Activated naive CD8-positive, alpha-beta T cell treated with anti-CD3 and anti-CD28 coated beads for 36 hours (primary cell): ENCODE data around the gene DGKQ. TPM values are rescaled to one million over a fixed set of nuclear protein-coding genes. Genes with fewer than 3 reads are reported as not detected.
"Not testable (repeated sequence)": the region's sequence is repeated elsewhere in the genome, so short reads cannot be mapped to it uniquely, and the experiment has no call there.

Source experiments
- DNase-seq: peaks from one replicate; pipeline ENCODE4 v3.0.0; 2021
- H3K27ac Mint-ChIP-seq: one replicate; pipeline ENCODE4 v1.8.0; 2022; ENCODE audit warnings: mild to moderate bottlenecking, moderate library complexity, mixed read lengths
- H3K27me3 Mint-ChIP-seq: one replicate; pipeline ENCODE4 v1.8.0; 2022; ENCODE audit warnings: mild to moderate bottlenecking, mixed read lengths
- H3K36me3 Mint-ChIP-seq: one replicate; pipeline ENCODE4 v1.8.0; 2021; ENCODE audit warnings: mild to moderate bottlenecking, mixed read lengths
- H3K4me1 Mint-ChIP-seq: one replicate; pipeline ENCODE4 v1.8.0; 2021; ENCODE audit warnings: mixed read lengths
- H3K4me3 Mint-ChIP-seq: one replicate; pipeline ENCODE4 v1.8.0; 2022; ENCODE audit warnings: mild to moderate bottlenecking, moderate library complexity, mixed read lengths
- H3K9me3 Mint-ChIP-seq: one replicate; pipeline ENCODE4 v1.8.0; 2022; ENCODE audit warnings: mixed read lengths
- total RNA-seq, 2 experiments: library from RNA; stranded (reverse); gene quantifications; one replicate each; pipeline ENCODE4 v1.2.3, GENCODE V29; 2021

Gene DGKQ
- total RNA-seq, 2 experiments from 2014 or later, result 12.5 to 14.0 TPM

GRCh38 chr4:946517-947471, 26.6 kb downstream of the DGKQ start:
- Mint-ChIP-seq H3K27ac (no peak overlapping the region), H3K9me3 (no peaks in the 10 kb centered on the region), H3K27me3 (no peaks in the 10 kb centered on the region), H3K4me1 (no peaks in the 10 kb centered on the region), H3K4me3 (no peak overlapping the region), H3K36me3 (no peaks in the 10 kb centered on the region)
- DNase-seq, result no peak

- H3K27ac Mint-ChIP-seq, result no peak overlapping the region
- H3K4me3 Mint-ChIP-seq, result no peak overlapping the region
These were observed 27.3 kb downstream of the DGKQ start for GRCh38 chr4:946103-946450.

GRCh38 chr4:945274-946102, 27.9 kb downstream of the DGKQ start:
- Mint-ChIP-seq H3K4me3 (no peak overlapping the region), H3K36me3 (no peaks in the 10 kb centered on the region), H3K9me3 (no peaks in the 10 kb centered on the region), H3K27ac (no peak overlapping the region), H3K4me1 (peaks cover 1% of the 10 kb centered on the region), H3K27me3 (no peaks in the 10 kb centered on the region)
- DNase-seq, result no peak

More at GRCh38 chr4:946103-946450, 27.3 kb downstream of the DGKQ start:
- H3K4me1 Mint-ChIP-seq, result no peaks in the 10 kb centered on the region
- DNase-seq, result no peak
- H3K9me3 Mint-ChIP-seq, result no peaks in the 10 kb centered on the region
- no peaks in the 10 kb centered on the region for H3K36me3 Mint-ChIP-seq
- H3K27me3 Mint-ChIP-seq, result no peaks in the 10 kb centered on the region

GRCh38 chr4:939508-939907, 33.9 kb downstream of the DGKQ start:
- DNase-seq, H3K4me3 Mint-ChIP-seq: not testable (repeated sequence)

GRCh38 chr4:932713-933070, 40.7 kb downstream of the DGKQ start:
- no peaks in the 10 kb centered on the region for H3K9me3 Mint-ChIP-seq
- H3K4me1 Mint-ChIP-seq, result peaks cover 46% of the 10 kb centered on the region
- no peak for DNase-seq
- H3K27ac Mint-ChIP-seq, result peak overlapping the region; percentile 96
- H3K27me3 Mint-ChIP-seq, result no peaks in the 10 kb centered on the region
- H3K36me3 Mint-ChIP-seq, result no peaks in the 10 kb centered on the region
- H3K4me3 Mint-ChIP-seq, result peak overlapping the region; percentile 94

More at GRCh38 chr4:939508-939907, 33.9 kb downstream of the DGKQ start:
- H3K36me3 Mint-ChIP-seq, H3K9me3 Mint-ChIP-seq, H3K27me3 Mint-ChIP-seq, H3K27ac Mint-ChIP-seq: not testable (repeated sequence)
- H3K4me1 Mint-ChIP-seq, result peaks cover 19% of the 10 kb centered on the region

GRCh38 chr4:931960-932712, 41.2 kb downstream of the DGKQ start, which contains the start of the genes GAK and TMEM175:
TSS of gene GAK (minus strand) at chr4:932316. CDS start at chr4:932187, 129 bp downstream.
TSS of gene TMEM175 (plus strand) at chr4:932460. CDS start at chr4:947740, 15,280 bp downstream.
- no peaks in the 10 kb centered on the region for H3K9me3 Mint-ChIP-seq
- H3K36me3 Mint-ChIP-seq, result no peaks in the 10 kb centered on the region
- H3K4me1 Mint-ChIP-seq, result peaks cover 46% of the 10 kb centered on the region
- no peaks in the 10 kb centered on the region for H3K27me3 Mint-ChIP-seq
- H3K27ac Mint-ChIP-seq, result peak within 1 kb of the TSS; percentile 96
- DNase-seq, result peak; percentile 99
- H3K4me3 Mint-ChIP-seq, result peak within 1 kb of the TSS; percentile 94

- Mint-ChIP-seq H3K27me3 (no peaks in the 10 kb centered on the region), H3K4me1 (peaks cover 43% of the 10 kb centered on the region), H3K9me3 (no peaks in the 10 kb centered on the region), H3K4me3 (peak overlapping the region; percentile 94), H3K36me3 (no peaks in the 10 kb centered on the region), H3K27ac (peak overlapping the region; percentile 96)
- DNase-seq, result peak; percentile 11
These were observed 42.0 kb downstream of the DGKQ start for GRCh38 chr4:931194-931959.

GRCh38 chr4:930827-931193, 42.6 kb downstream of the DGKQ start:
- no peaks in the 10 kb centered on the region for H3K36me3 Mint-ChIP-seq
- no peaks in the 10 kb centered on the region for H3K9me3 Mint-ChIP-seq
- no peaks in the 10 kb centered on the region for H3K27me3 Mint-ChIP-seq
- DNase-seq, result no peak
- H3K4me3 Mint-ChIP-seq, result peak overlapping the region; percentile 94
- H3K4me1 Mint-ChIP-seq, result peaks cover 43% of the 10 kb centered on the region
- peak overlapping the region; percentile 96 for H3K27ac Mint-ChIP-seq

GRCh38 chr4:930028-930551, 43.3 kb downstream of the DGKQ start:
- Mint-ChIP-seq H3K27me3 (no peaks in the 10 kb centered on the region), H3K27ac (peak overlapping the region; percentile 96), H3K4me3 (peak overlapping the region; percentile 94), H3K4me1 (peaks cover 43% of the 10 kb centered on the region), H3K36me3 (no peaks in the 10 kb centered on the region), H3K9me3 (no peaks in the 10 kb centered on the region)
- no peak for DNase-seq

GRCh38 chr4:929096-929765, 44.1 kb downstream of the DGKQ start:
- H3K9me3 Mint-ChIP-seq, result no peaks in the 10 kb centered on the region
- peaks cover 3% of the 10 kb centered on the region for H3K36me3 Mint-ChIP-seq
- H3K27ac Mint-ChIP-seq, result peak overlapping the region; percentile 48
- DNase-seq, result no peak
- peaks cover 46% of the 10 kb centered on the region for H3K4me1 Mint-ChIP-seq
- H3K4me3 Mint-ChIP-seq, result no peak overlapping the region
- no peaks in the 10 kb centered on the region for H3K27me3 Mint-ChIP-seq

GRCh38 chr4:927566-927965, 45.8 kb downstream of the DGKQ start:
- not testable (repeated sequence) for H3K4me3 Mint-ChIP-seq

GRCh38 chr4:926538-926937, 46.8 kb downstream of the DGKQ start:
- Mint-ChIP-seq H3K4me3 (no peak overlapping the region), H3K27ac (no peak overlapping the region), H3K36me3 (peaks cover 16% of the 10 kb centered on the region), H3K4me1 (peaks cover 59% of the 10 kb centered on the region), H3K27me3 (no peaks in the 10 kb centered on the region), H3K9me3 (no peaks in the 10 kb centered on the region)
- no peak for DNase-seq

More at GRCh38 chr4:927566-927965, 45.8 kb downstream of the DGKQ start:
- H3K36me3 Mint-ChIP-seq, H3K27me3 Mint-ChIP-seq, H3K27ac Mint-ChIP-seq, DNase-seq, H3K9me3 Mint-ChIP-seq: not testable (repeated sequence)
- H3K4me1 Mint-ChIP-seq, result peaks cover 49% of the 10 kb centered on the region

GRCh38 chr4:925771-926500, 47.4 kb downstream of the DGKQ start:
- Mint-ChIP-seq H3K4me3 (no peak overlapping the region), H3K4me1 (peaks cover 62% of the 10 kb centered on the region), H3K27ac (no peak overlapping the region), H3K9me3 (peaks cover 2% of the 10 kb centered on the region), H3K27me3 (no peaks in the 10 kb centered on the region), H3K36me3 (peaks cover 21% of the 10 kb centered on the region)
- no peak for DNase-seq
